ENCODE data around the gene PLEKHH1.

Gene PLEKHH1

DNA sequence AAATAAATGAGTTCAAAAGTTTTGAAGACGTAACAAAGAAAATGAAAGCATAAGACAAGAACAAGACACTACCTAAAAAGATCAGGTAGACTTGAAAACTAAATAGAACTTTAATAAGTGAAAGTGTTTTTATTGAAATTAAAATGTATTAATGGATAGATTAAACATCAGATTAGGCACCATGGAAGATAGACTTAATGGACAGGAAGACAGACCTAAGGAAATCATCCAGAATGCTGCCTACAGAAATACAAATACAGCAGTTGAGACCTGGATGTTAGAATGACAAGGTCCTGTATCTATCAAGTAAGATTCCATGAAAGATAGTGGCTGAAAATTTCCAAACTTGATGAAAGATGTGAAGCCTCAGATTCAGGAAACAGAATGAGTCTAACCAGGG lies 11.5 kb downstream of the PLEKHH1 start:
- H3K27ac ChIP-seq (ENCODE audit: low read depth, low read length): no peak overlapping the region
- no peaks in the 10 kb centered on the region for H3K4me1 ChIP-seq (ENCODE audit: control insufficient read depth, insufficient read depth, low read length)
- H3K36me3 ChIP-seq (ENCODE audit: control insufficient read depth, insufficient read depth, low read length): no peaks in the 10 kb centered on the region
- H3K4me3 ChIP-seq (ENCODE audit: low read length): no peak overlapping the region
- H3K9ac ChIP-seq (ENCODE audit: low read length): no peak overlapping the region
- no peaks in the 10 kb centered on the region for H3K27me3 ChIP-seq (ENCODE audit: control insufficient read depth, insufficient read depth, low read length)

DNA sequence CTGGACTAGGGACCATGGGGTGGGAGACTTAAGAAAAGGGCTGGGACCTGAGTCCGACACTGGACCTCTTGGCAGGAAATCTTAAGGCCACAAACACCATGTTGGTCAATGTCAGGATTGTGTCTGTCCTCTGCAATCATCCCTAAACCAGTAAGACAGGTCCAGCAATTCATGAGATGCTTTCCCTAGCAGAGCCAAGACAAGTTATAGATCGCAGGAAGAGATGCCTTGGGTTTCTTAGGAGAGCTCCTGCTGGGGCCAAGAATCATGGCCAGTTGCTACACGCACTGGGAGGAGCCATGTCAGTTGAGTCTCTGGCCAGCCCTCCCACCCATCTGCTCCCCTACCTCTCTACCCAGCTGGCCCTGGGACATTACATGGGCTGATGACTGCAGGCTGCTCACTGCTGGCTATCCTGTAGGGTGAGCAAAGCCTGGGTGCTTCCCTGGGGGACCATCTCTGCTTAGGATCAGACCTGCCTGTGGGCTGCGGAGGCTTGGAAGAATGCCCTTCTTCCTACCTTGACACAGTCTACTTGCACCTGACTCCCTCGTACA lies 14.2 kb downstream of the PLEKHH1 start:
- H3K9ac ChIP-seq (ENCODE audit: low read length): no peak overlapping the region

GRCh38 chr14:67549734-67550133 lies 16.6 kb downstream of the PLEKHH1 start:
- H3K27ac ChIP-seq (ENCODE audit: low read depth, low read length): no peak overlapping the region
- no peak overlapping the region for H3K9ac ChIP-seq (ENCODE audit: low read length)
- H3K36me3 ChIP-seq (ENCODE audit: control insufficient read depth, insufficient read depth, low read length): no peaks in the 10 kb centered on the region
- H3K4me1 ChIP-seq (ENCODE audit: control insufficient read depth, insufficient read depth, low read length): no peaks in the 10 kb centered on the region
- H3K4me3 ChIP-seq (ENCODE audit: low read length): no peak overlapping the region
- no peaks in the 10 kb centered on the region for H3K27me3 ChIP-seq (ENCODE audit: control insufficient read depth, insufficient read depth, low read length)

More for the DNA sequence above, 14.2 kb downstream of the PLEKHH1 start:
- Histone ChIP-seq H3K27me3 (ENCODE audit: control insufficient read depth, insufficient read depth, low read length) (no peaks in the 10 kb centered on the region), H3K27ac (ENCODE audit: low read depth, low read length) (no peak overlapping the region), H3K4me3 (ENCODE audit: low read length) (no peak overlapping the region), H3K36me3 (ENCODE audit: control insufficient read depth, insufficient read depth, low read length) (no peaks in the 10 kb centered on the region), H3K4me1 (ENCODE audit: control insufficient read depth, insufficient read depth, low read length) (no peaks in the 10 kb centered on the region)

DNA sequence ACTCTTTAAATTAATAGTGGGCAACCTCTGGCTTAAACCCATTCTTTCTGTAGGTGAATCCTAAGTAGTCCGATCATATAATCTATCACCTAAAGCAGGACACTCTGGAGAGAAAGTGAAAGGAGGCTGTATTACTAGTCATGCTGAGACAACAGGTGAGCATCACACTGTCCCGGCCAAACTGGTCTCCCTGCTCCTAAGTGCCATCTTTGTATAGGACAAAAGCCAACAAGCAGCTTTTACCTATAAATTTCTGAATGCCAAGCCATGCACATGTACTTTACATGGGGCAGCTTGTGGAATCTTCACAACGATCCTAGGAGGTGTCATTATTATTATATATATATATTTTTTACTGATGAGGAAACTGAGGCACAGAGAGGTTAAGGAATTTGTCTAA lies 18.0 kb downstream of the PLEKHH1 start:
- H3K9ac ChIP-seq (ENCODE audit: low read length): no peak overlapping the region
- no peaks in the 10 kb centered on the region for H3K36me3 ChIP-seq (ENCODE audit: control insufficient read depth, insufficient read depth, low read length)
- no peak overlapping the region for H3K4me3 ChIP-seq (ENCODE audit: low read length)
- no peaks in the 10 kb centered on the region for H3K4me1 ChIP-seq (ENCODE audit: control insufficient read depth, insufficient read depth, low read length)
- no peak overlapping the region for H3K27ac ChIP-seq (ENCODE audit: low read depth, low read length)
- H3K27me3 ChIP-seq (ENCODE audit: control insufficient read depth, insufficient read depth, low read length): no peaks in the 10 kb centered on the region

DNA sequence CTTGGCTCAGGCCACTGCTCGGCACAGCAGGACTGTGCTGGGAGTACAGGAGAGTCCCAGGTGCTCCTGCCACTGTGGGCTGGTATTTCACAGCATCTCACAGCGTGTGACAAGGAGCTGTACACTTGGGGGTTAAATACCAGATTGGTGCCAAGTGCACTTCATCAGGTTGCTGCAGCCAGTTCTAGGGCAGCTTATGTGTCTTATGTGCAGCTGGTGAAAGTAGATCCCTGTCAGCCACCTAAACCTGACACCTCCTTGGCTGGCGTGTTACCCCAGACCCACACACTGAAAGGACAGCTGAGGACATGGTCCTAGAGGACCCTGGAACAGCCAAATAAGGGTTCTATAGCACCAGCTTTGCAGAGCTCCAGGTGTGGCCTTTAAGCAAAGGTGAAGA lies 18.9 kb downstream of the PLEKHH1 start:
- Histone ChIP-seq H3K4me1 (ENCODE audit: control insufficient read depth, insufficient read depth, low read length) (no peaks in the 10 kb centered on the region), H3K27me3 (ENCODE audit: control insufficient read depth, insufficient read depth, low read length) (no peaks in the 10 kb centered on the region), H3K4me3 (ENCODE audit: low read length) (no peak overlapping the region), H3K27ac (ENCODE audit: low read depth, low read length) (no peak overlapping the region), H3K9ac (ENCODE audit: low read length) (no peak overlapping the region), H3K36me3 (ENCODE audit: control insufficient read depth, insufficient read depth, low read length) (no peaks in the 10 kb centered on the region)

DNA sequence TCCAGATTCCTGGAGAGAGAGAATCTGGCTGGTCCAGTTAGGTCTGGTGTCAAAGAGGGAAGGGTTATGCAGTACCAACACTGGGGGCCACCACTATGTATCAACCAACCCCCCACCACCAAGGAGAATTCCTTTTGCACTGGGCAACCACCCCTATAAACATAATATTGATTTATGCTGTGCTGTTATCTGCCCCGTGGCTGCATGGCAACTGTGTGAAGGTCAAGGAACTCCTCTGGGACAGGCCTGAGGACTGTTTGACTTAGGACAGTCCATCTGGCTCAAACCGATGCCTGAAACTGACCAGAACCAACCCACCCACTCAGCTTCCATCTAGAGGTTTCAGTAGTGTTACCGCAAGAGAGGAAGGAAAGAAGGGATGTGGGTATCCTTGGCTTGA lies 20.5 kb downstream of the PLEKHH1 start:
- Histone ChIP-seq H3K27ac (ENCODE audit: low read depth, low read length) (no peak overlapping the region), H3K9ac (ENCODE audit: low read length) (no peak overlapping the region), H3K4me3 (ENCODE audit: low read length) (no peak overlapping the region), H3K4me1 (ENCODE audit: control insufficient read depth, insufficient read depth, low read length) (no peaks in the 10 kb centered on the region), H3K27me3 (ENCODE audit: control insufficient read depth, insufficient read depth, low read length) (no peaks in the 10 kb centered on the region), H3K36me3 (ENCODE audit: control insufficient read depth, insufficient read depth, low read length) (no peaks in the 10 kb centered on the region)

DNA sequence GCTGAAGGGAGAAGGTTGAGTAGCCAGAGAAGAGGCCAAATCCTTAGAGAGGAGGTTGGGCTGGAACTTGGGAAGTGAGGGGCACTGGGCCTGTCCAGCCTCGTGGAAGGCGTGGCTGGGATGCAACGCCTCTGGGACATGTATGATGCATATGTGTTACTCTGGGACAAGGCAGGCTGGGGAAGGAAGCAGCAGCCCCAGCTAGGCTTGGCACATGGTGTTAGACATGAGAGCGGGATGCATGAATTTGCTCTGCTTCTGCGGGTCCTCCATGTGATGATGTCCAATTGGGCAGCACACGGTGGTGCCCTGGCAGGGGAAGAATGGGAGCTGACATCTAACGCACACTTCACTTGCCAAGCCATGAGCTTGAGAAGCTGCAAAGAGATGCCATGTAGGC lies 21.3 kb downstream of the PLEKHH1 start:
- no peaks in the 10 kb centered on the region for H3K36me3 ChIP-seq (ENCODE audit: control insufficient read depth, insufficient read depth, low read length)
- no peak overlapping the region for H3K27ac ChIP-seq (ENCODE audit: low read depth, low read length)
- no peak overlapping the region for H3K9ac ChIP-seq (ENCODE audit: low read length)
- H3K4me1 ChIP-seq (ENCODE audit: control insufficient read depth, insufficient read depth, low read length): no peaks in the 10 kb centered on the region
- no peaks in the 10 kb centered on the region for H3K27me3 ChIP-seq (ENCODE audit: control insufficient read depth, insufficient read depth, low read length)
- no peak overlapping the region for H3K4me3 ChIP-seq (ENCODE audit: low read length)

- Histone ChIP-seq H3K36me3 (ENCODE audit: control insufficient read depth, insufficient read depth, low read length) (no peaks in the 10 kb centered on the region), H3K4me1 (ENCODE audit: control insufficient read depth, insufficient read depth, low read length) (no peaks in the 10 kb centered on the region), H3K27ac (ENCODE audit: low read depth, low read length) (no peak overlapping the region), H3K27me3 (ENCODE audit: control insufficient read depth, insufficient read depth, low read length) (no peaks in the 10 kb centered on the region), H3K9ac (ENCODE audit: low read length) (no peak overlapping the region), H3K4me3 (ENCODE audit: low read length) (no peak overlapping the region)
These were observed 22.5 kb downstream of the PLEKHH1 start for GRCh38 chr14:67555518-67556090.

DNA sequence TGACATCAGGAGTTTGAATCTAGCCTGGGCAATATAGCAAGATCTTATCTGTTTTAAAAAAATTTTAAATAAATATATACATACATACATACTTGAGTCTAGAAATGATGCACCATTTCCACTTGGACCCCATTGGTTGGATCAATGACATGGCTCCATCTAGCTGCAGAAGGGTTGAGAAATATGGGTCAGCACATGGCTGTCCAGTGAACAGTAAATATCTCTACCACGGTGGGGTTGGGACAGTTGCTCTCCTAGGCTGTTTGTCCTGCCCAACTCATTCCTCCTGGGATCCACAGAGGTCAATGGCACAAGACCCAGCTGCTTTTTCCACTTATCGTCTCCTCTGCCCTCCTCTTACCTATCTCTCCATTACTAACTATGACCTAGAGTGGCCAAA lies 23.6 kb downstream of the PLEKHH1 start:
- Histone ChIP-seq H3K27ac (ENCODE audit: low read depth, low read length) (no peak overlapping the region), H3K4me3 (ENCODE audit: low read length) (no peak overlapping the region), H3K4me1 (ENCODE audit: control insufficient read depth, insufficient read depth, low read length) (no peaks in the 10 kb centered on the region), H3K36me3 (ENCODE audit: control insufficient read depth, insufficient read depth, low read length) (no peaks in the 10 kb centered on the region), H3K27me3 (ENCODE audit: control insufficient read depth, insufficient read depth, low read length) (no peaks in the 10 kb centered on the region), H3K9ac (ENCODE audit: low read length) (no peak overlapping the region)

- H3K27me3 ChIP-seq (ENCODE audit: control insufficient read depth, insufficient read depth, low read length): no peaks in the 10 kb centered on the region
- no peaks in the 10 kb centered on the region for H3K4me1 ChIP-seq (ENCODE audit: control insufficient read depth, insufficient read depth, low read length)
- no peaks in the 10 kb centered on the region for H3K36me3 ChIP-seq (ENCODE audit: control insufficient read depth, insufficient read depth, low read length)
- no peak overlapping the region for H3K27ac ChIP-seq (ENCODE audit: low read depth, low read length)
- no peak overlapping the region for H3K9ac ChIP-seq (ENCODE audit: low read length)
- H3K4me3 ChIP-seq (ENCODE audit: low read length): no peak overlapping the region
These were observed 24.0 kb downstream of the PLEKHH1 start for GRCh38 chr14:67557118-67557517.

- Histone ChIP-seq H3K36me3 (ENCODE audit: control insufficient read depth, insufficient read depth, low read length) (no peaks in the 10 kb centered on the region), H3K27me3 (ENCODE audit: control insufficient read depth, insufficient read depth, low read length) (no peaks in the 10 kb centered on the region), H3K27ac (ENCODE audit: low read depth, low read length) (no peak overlapping the region), H3K4me3 (ENCODE audit: low read length) (no peak overlapping the region), H3K9ac (ENCODE audit: low read length) (no peak overlapping the region), H3K4me1 (ENCODE audit: control insufficient read depth, insufficient read depth, low read length) (no peaks in the 10 kb centered on the region)
These were observed 24.6 kb downstream of the PLEKHH1 start for GRCh38 chr14:67557656-67558055.

DNA sequence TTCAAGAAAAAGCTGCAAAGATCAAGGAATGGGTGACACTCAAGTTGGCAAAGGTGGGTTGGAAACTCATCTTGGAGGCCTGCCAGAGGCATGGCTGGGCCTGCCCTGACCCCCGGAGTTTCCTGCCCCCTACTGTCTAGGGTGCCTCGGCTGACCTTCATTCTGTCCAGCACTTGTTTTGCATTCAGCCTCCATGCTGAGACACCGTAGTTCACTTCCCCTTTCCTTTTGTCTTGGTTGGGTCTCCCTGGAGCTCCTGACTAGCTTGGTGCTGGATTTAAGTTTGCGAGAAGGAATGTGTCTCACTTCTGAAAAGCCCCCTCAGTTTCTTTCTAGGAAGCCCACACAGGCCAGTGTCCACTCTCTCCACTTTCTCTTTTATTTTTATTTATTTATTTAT lies 26.5 kb downstream of the PLEKHH1 start:
- Histone ChIP-seq H3K4me3 (ENCODE audit: low read length) (no peak overlapping the region), H3K27me3 (ENCODE audit: control insufficient read depth, insufficient read depth, low read length) (no peaks in the 10 kb centered on the region), H3K9ac (ENCODE audit: low read length) (no peak overlapping the region), H3K4me1 (ENCODE audit: control insufficient read depth, insufficient read depth, low read length) (no peaks in the 10 kb centered on the region), H3K27ac (ENCODE audit: low read depth, low read length) (no peak overlapping the region), H3K36me3 (ENCODE audit: control insufficient read depth, insufficient read depth, low read length) (no peaks in the 10 kb centered on the region)

- H3K27ac ChIP-seq (ENCODE audit: low read depth, low read length): no peak overlapping the region
- no peak overlapping the region for H3K9ac ChIP-seq (ENCODE audit: low read length)
- H3K36me3 ChIP-seq (ENCODE audit: control insufficient read depth, insufficient read depth, low read length): no peaks in the 10 kb centered on the region
- no peaks in the 10 kb centered on the region for H3K4me1 ChIP-seq (ENCODE audit: control insufficient read depth, insufficient read depth, low read length)
- H3K4me3 ChIP-seq (ENCODE audit: low read length): no peak overlapping the region
- H3K27me3 ChIP-seq (ENCODE audit: control insufficient read depth, insufficient read depth, low read length): no peaks in the 10 kb centered on the region
These were observed 29.1 kb downstream of the PLEKHH1 start for GRCh38 chr14:67562025-67562775.

Measured in rectal smooth muscle tissue (tissue), 1 donor.